ENCODE data around the gene GOLT1A.

DNA sequence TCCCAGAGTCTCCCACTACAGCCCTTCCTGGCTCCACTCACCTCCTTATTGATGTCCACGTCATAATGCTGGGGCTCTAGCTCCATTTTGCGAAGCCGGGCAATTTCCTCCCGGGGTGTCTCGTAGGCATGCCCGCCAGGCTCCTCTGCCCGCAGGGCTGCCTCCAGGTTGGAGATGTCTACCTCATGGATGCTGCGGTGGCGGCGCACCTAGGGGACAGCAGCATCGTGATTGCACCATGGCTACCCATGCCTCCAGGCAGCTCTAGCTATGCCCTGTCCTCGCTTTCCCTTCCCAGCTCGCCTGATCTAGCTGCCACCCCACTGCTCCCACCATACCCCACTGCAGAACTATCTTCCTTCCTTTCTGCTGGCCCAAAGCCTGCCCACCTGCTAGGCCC lies 15.1 kb upstream of the GOLT1A start:
- TF ChIP-seq POLR2A (IDR thresholded peaks at IDR 0.05; ENCODE audit: low read length), result no peak
- no peak for TF ChIP-seq RCOR1 (IDR thresholded peaks at IDR 0.05; ENCODE audit: low read depth, low read length)
- TF ChIP-seq, protein P1, sequence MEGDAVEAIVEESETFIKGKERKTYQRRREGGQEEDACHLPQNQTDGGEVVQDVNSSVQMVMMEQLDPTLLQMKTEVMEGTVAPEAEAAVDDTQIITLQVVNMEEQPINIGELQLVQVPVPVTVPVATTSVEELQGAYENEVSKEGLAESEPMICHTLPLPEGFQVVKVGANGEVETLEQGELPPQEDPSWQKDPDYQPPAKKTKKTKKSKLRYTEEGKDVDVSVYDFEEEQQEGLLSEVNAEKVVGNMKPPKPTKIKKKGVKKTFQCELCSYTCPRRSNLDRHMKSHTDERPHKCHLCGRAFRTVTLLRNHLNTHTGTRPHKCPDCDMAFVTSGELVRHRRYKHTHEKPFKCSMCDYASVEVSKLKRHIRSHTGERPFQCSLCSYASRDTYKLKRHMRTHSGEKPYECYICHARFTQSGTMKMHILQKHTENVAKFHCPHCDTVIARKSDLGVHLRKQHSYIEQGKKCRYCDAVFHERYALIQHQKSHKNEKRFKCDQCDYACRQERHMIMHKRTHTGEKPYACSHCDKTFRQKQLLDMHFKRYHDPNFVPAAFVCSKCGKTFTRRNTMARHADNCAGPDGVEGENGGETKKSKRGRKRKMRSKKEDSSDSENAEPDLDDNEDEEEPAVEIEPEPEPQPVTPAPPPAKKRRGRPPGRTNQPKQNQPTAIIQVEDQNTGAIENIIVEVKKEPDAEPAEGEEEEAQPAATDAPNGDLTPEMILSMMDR (IDR thresholded peaks at IDR 0.05), result no peak
- no peak for TF ChIP-seq EP300 (IDR thresholded peaks at IDR 0.05)

All from A549 (cell line).